ENCODE results near the gene TWSG1.
A peak's percentile ranks its signal among the peaks of the same experiment; 100 is the strongest.

The TWSG1 gene

DNA sequence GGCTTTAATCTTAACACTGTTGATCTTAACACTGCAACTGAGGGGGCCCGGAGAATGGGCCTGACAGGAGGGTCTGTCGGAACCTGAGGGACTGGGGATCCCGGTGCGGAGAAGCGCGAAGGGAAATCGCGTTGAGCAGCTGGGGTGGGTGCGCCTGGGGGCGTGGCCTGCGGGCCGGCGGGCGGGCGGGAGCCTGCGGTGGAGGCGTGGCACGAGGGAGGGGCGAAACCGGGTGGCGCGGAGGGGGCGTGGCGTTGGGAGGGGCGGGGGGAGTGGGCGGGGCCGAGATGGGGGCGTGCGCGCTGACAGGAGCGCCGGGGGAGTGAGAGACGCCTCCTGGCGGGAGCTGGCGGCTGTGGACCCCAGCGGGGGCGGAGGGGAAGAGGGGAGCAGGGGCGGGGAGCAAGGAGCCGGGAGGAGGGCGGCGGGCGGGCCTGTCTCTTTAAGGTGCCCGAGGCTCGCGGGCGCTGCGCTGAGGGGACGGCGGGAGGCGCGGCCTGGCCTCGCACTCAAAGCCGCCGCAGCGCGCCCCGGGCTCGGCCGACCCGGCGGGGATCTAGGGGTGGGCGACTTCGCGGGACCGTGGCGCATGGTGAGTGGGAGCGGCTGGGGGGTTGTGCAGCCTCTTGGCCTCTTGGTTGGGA, at the start of gene TWSG1:
Gene TWSG1 (plus strand): TSS at position 445 of the 644 bp plus-strand sequence. CDS start 2,457 bp downstream, outside the sequence.
- DNase-seq = peak; percentile 39

DNA sequence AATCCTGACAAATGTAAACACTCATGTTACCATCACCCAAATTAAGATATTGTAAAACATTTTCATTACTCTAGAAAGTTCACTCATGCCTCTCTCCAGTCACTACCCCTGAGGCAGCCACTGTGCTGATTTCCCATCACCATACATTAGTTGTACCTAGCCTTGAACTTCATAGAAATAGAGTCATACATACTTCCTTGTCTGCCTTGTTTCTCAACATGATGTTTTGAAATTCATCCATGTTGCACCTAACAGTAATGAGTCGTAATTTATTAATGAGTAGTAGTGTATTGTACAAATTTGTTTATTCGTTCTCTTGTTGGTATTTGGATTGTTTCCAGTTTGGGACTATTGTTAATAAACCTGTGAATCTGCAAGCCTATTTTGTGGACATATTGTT, 49.0 kb upstream of the TWSG1 start:
- DNase-seq = no peak

DNA sequence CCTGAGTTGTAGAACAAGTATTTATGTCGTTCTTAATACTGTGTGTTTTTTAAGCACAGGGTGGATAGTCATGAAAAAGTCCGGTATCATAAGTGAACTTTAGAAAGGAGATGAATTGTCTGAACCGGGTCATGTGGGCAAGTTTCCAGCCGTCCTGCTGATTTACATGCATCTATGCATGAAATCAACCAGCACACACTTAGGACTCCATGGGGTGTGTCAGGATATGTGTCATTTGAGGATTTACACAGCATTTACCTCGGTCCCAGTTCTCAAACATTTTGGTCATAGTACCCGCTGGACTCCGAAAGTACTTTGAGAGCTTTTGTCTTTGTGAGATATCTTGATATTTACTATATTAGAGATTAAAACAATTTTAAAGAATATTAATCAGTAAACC, 47.5 kb upstream of the TWSG1 start:
- DNase-seq = no peak

DNA sequence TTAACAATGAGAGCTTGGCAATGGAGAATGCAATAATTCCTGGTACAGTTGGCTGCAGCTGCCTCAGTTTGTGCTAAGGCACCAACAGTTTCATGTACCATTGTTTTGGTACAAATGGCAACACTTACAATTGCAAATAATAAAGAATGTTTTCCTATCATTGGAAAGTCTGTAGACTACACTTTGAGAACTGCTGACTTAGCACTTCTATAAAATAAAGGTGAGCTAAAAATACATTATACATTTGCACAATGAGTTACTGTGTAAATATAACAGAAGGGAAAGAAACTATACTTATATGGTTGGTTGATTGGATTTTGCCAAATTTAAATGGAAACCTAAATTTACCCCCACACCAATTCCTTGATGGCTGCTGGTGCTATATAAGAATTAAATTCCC, 44.9 kb upstream of the TWSG1 start:
- no peak for DNase-seq

DNA sequence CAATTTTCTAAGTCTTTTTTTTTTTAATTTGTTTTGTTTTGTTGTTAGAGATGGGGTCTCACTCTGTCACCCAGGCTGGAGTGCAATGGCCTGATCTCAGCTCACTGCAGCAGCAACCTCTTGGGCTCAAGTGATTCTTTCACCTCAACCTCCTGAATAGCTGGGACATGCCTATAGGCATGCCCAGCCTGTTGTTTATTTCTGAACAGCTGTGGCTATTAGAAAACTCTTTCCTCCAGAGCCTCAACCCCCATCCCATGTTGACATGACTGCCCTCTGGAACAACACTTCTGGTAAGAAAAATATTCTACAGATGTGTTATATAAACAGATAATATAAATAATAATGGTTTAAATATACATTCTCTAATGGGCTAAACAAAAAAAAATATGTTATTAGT, 44.4 kb upstream of the TWSG1 start:
- no peak for DNase-seq

DNA sequence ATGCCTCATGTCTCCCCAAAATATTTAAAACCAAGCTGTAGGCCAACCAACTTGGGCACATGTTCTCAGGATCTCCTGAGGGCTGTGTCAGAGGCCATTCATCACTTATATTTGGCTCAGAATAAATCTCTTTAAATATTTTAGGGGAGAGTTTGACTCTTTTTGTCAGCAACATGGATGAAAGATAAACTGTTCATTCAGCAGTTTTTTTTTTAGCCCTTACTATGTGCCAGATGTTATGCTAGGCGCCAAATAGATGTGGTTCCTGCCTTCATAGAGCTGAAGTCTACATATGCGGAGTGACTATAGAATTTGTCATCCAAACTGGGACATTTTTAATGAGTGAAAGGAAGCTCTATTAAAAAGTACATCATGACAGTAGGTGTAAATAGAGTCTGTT, 42.5 kb upstream of the TWSG1 start:
- DNase-seq = no peak

DNA sequence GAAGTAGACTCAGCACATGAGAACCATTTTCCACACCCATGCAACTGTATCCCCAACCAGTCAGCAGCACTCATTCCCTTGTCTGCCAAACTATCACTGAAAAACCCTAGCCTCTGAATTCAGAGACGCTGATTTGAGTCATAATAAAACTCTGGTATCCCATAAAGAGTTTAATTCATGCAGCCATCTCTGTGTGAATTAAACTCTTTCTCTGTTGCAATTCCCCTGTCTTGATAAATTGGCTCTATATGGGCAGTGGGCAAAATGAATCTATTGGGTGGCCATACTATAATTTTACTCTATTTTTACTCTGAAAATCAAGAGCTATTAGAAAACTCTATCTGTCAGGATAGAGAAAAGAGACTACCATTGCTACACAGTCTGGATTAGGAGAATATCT, 40.6 kb upstream of the TWSG1 start:
- DNase-seq = no peak

DNA sequence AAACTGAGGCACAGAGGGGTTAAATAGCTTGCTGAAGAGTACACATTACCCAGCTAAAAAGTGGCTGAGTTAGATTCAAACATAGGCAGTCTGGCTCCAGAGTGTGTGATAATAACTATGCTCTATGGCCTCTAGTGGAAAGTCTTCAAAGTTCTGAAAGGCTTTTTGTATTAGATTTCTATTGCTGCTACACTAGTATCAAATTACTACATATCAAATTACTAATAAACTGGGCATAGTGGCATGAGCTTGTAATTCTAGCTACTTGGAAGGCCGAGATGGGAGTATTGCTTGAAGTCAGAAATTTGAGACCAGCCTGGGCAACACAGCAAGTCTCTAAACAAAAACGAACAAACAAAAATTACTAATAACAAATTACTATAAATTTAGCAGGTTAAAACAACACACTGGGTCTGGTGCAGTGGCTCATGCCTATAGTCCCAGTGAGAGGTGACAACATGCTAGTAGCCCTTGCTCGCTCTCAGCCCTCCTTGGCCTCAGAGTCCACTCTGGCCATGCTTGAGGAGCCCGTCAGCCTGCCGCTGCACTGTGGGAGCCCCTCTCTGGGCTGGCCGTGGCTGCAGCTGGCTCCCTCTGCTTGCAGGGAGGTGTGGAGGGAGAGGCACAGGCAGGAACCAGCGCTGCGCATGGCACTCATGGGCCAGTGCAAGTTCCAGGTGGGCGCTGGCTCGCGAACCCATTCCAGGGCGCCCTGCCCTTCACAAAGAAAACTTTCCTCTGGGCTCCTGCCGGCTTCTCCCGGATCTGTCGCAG, 38.2 kb upstream of the TWSG1 start:
- DNase-seq = no peak

DNA sequence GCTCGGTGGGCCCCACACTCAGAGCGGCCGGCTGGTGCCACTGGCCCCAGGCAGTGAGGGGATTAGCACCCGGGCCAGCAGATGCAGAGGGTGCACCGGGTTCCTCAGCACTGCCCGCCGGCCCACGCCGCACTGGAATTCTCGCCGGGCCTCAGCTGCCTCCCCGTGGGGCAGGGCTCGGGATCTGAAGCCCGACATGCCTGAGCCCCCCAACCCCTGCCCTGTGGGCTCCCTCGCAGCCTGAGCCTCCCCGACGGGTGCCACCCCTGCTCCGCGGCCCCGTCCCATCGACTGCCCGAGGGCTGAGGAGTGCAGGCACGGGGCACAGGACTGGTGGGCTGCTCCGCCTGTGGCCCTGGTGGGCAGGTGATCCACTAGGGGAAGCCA, 37.6 kb upstream of the TWSG1 start:
- DNase-seq = no peak

DNA sequence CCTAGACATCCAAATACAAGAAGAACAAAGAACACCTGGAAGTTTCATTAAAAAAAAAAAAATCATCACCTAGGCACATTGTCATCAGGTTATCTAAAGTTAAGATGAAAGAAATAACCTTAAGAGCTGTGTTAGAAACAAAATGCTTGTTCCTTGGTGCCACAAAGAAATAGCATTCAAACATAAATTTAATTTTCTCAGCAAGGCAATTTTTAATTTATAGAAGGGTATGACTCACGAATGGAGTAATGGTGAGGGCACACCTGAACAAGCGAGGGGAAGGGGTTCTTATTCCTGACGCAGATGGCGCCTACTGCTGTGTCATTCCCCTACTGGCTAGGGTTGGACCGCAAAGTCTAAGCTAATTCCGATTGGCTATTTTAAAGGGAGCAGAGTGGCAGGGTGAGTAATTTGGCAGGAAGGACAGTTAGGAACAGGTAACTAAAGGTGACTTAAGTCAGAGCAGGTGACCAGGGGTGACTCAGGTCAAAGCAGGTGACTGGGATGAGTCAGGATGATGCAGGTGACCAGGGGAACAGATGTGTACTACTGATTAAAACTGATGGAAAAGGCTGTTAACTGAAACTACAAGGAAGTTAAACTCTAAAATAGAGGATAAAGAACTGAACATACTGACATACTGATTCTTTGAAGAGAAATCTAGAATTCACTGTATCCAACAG, 30.0 kb upstream of the TWSG1 start:
- DNase-seq = no peak

DNA sequence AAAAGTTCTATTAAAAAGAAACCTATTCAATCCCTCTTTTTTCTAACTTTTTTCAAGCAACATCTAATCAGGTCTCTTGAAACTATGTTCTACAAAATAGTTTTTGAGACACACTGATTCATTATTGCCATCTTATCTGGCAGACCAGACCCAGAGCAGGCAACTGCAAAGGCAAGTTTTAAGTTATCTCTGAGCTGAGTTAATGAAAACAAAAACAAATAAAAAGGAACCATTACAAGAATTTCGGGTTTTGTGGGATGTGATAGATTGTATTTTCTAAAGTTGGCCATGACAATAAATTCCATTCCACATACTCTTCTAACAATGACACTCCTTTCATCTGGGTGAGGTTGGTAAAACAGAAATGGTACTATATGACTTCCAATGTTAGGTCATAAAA, 15.2 kb upstream of the TWSG1 start:
- DNase-seq = no peak

DNA sequence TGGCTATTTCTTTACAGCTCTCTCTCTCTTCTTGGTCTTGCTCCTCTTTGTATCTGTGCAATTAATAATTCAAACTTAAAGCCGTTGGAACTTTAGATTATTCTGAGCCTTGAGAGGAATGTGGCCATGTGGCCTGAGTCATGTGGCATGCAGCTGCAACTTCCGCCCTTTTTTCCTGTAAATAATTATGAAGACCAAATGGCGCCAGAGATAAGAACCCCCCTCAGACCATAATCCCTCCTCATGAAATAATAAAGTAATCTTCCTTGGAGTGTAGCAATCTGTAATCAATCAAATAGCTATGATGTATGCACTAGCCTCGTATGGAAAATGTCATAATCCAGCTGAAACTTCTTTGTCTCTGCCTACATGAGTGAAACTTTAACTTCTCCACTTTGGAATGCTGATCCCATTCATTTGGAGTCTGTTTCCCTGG, 13.5 kb upstream of the TWSG1 start:
- DNase-seq = no peak

DNA sequence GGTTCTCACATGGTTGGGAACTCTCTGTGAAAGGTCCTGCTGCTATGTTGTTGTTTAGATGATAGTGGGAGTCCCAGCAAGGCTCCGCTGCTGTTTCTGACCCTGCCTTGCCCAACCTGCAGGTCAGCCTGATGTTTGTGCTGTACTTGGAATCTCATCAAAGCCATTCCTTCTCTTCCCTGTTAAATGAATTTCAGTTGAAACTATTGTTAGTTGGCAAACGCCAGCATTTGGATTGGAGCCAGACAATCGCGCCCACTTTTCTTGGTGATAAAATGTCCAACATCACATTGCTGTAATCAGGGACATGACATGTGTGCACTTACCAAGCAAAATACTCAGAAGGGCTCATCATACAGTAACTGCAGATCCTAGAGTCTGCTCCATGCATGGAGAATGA, 12.8 kb upstream of the TWSG1 start:
- DNase-seq = no peak

DNA sequence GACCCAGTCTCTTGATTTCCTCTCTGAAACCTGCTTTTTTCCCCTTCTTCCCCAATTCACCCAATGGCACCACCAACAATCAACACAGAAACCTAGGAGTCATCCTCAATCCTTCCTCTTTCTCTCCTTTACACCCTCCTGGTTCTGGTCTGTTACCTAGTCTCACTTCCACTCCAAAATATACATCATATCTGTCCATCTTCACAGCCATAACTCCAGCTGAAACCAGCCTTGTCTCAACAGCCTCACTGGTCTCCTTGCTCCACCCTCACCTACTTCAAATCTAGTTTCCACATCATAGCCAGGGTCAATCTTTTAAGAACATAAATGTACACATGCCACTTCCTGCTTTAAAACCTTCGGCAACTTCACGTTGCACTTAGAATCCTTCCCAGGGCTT, 11.8 kb upstream of the TWSG1 start:
- DNase-seq = no peak

DNA sequence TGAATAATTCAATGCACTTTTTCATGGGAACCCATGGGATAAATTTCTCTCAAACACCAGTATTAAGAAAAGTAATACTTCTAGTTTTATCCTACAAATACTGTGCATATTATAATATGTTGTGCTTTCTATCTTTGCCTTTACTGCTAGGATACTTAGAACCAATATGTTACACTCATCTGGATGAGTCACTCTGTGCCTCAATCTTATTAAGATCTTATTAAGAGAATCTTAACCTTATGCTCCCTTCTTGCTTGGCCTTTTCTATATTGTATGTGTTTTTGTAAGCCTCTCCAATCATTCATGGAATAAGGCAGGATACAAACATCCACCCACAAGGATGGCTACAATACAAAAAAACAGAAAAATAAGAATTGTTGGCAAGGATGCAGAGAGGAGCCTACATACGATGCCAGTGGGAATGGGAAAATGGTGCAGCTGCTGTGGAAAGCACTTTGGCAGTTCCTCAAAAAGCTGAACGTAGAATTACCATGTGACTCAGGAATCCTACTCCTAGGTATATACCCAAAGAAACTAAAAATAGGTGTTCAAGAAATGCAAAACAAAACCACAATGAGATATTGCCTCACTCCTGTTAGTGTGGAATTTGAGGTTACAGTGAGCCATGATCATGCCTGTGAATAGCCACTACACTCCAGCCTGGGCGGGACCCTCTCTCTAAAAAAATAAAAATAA, 10.7 kb upstream of the TWSG1 start:
- no peak for DNase-seq

DNA sequence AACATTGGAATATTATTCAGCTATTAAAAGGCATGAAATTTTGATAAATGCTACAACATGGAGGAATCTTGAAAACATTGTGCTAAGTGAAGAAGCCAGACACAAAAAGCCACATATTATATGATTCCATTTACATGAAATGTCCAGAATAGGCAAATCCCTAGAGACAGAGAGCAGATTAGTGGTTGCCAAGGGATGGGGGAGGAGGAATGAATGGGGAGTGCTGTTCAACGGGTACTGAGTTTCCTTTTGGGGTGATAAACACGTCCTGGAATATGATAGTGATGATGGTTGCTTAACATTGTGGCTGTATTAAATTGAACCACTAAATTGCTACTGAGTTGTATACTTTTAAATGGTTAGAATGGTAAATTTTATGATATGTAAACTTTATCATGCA, 8.9 kb upstream of the TWSG1 start:
- DNase-seq = no peak

DNA sequence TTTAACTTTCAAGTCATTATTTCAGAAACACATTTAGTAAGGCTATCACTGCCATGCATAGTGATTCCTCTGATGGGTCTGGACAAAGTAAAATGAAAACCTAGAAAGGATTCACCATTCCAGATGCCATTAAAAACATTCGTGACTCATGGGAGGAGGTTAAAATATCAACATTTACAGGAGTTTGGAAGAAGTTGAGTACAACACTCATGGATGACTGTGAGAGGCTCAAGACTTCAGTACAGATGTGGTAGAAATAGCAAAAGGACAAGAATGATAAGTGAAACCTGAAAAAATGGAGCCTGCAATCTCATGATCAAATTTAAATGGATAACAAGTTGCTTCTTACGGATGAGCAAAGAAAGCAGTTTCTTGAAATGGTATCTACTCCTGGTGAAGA, 5.8 kb upstream of the TWSG1 start:
- DNase-seq = no peak

DNA sequence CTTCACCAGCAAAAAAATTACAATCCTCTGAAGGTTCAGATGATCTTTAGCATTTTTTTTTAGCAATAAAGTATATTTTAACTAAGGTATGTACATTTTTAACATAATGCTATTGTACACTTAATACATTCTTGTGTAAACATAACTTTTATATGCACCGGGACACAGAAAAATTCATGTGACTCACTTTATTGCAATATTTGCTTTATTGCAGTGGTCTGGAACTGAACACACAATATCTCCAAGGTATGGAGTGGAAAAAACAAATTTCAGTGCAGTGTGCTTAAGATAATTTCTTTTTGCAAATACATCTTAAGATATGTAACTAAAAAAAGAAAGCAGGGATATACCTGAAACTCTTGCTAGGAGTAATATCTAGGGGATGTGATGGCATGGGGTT, 5.1 kb upstream of the TWSG1 start:
- no peak for DNase-seq

DNA sequence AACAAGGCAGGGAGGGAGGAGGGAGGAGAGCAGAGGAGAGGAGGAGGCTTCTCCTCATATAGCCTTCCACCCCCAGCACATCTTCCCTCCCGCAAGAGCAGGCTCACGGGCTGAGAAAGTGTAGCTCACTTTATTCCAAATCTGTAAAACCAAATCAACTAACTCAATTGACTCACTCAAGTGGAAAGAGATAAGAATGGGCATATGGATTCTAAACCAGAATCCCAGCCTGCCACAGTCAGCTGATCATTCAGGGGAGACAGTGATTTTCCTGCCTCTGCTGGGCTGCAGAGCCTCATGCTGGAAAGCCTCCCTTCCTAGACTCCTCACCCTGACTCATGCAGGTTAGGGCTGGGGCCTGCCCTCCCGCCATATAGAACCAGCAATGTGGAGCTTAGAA, 4.2 kb upstream of the TWSG1 start:
- DNase-seq = no peak

DNA sequence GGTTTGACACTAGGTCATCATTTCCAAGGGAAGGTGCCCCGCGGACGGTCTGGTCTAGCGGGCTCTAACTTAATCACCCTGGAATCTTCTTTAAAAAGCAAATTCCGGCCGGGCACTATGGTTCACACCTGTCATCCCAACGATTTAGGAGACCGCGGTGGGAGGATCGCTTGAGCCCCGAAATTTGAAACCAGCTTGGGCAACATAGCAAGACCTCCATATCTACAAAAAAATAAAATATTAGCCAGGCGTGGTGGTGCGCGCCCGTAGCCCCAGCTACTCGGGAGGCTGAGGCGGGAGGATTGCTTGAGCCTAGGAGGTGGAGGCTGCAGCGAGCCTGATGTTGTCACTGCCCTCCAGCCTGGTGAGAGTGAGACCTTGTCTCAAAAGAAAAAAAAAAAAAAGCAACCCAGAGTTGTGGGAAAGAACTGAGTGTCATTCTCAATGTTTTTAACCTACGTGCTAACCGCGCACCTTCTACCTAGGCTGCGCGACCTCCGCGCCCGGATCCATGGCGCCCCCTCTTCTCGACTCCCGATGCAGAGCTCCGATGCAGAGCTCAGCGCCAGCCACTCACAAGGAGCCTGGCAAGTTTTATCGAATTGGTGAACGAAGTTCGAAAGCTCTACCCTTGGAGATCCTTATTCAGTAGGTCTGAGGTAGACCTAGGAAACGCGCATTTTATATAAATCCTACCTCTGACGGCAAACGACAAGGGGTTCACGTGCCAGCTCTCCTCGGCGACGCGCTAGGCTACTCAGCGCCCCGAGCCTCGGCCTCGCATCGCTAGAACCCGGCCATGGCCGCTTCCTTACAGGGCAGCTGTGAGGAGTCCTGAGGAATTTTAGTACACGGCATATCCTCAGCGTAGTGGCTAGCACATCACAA, 888 bp upstream of the TWSG1 start:
- DNase-seq = no peak

DNA sequence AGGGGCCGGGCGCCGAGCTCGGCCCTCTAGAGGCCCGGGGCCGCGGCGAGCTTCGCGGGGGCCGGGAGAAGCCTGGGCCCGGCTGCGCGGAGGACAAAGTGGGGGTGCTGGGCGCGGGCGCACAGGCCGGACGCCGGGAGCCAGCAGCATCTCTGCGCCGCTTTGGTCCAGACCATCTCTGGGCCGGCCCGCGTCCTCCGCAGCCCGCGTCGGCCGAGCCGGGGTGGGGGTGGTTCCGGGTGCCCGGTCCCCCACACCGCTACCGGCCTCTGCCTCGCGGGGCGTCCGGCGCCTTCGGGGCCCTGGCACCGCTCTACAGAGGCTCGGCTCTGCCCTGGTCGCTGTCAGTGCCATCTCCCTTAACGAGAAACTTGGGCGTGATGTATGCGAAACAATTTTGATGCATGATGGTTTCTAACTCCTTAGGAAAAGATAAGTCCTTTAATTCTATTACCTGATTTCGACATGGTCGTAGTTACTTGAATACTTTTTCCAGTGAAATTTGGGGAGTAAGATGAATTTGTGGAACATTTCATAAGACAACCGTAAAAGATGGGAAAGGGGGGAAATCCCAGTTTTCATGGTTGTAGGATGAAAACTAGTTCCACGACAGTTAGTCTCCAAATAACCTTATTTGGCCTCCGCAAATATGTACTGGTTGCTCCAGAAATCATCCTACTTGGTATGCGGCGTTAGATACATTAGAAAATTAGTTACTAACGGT, 562 bp downstream of the TWSG1 start:
- DNase-seq = no peak

DNA sequence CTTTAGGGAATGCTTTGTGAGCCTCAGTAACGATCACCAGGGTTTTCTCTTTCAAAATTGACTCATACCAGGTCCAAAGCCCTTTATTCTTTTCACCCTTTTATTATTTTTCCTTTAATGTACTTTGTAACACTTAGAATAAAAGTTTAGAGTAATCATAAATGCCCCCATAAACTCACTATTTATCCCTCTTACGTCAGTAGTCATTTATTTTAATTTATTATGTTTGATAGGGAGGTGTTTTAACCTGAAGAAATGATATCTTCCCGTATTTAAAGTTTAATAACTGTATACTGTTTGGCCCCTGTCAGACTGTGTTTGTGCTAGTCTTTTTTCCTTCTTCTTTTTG, 1.1 kb downstream of the TWSG1 start:
- DNase-seq = no peak

Measured in NCI-H524 treated with DMSO at 0.1 percent for 48 hours (cell line).